Endothelial cell (in vitro differentiated cells): ENCODE data around the gene MTMR10. TPM values are rescaled to one million over a fixed set of nuclear protein-coding genes. Genes with fewer than 3 reads are reported as not detected.

Source experiments
- DNase-seq: peaks from one replicate; pipeline ENCODE4 v3.0.0; 2021; ENCODE audit warnings: low spot score
- H3K27ac Mint-ChIP-seq: one replicate; pipeline ENCODE4 v1.8.0; 2021; ENCODE audit warnings: mixed read lengths, inconsistent platforms; ENCODE audit not compliant: unreplicated experiment
- H3K27me3 Mint-ChIP-seq: one replicate; pipeline ENCODE4 v1.8.0; 2021; ENCODE audit warnings: mild to moderate bottlenecking, moderate library complexity, mixed read lengths, inconsistent platforms; ENCODE audit not compliant: unreplicated experiment
- H3K36me3 Mint-ChIP-seq: one replicate; pipeline ENCODE4 v1.8.0; 2021; ENCODE audit warnings: mild to moderate bottlenecking, low read depth, mixed read lengths, inconsistent platforms; ENCODE audit not compliant: unreplicated experiment
- H3K4me1 Mint-ChIP-seq: one replicate; pipeline ENCODE4 v1.8.0; 2021; ENCODE audit warnings: mild to moderate bottlenecking, mixed read lengths, inconsistent platforms; ENCODE audit not compliant: unreplicated experiment
- H3K4me3 Mint-ChIP-seq: one replicate; pipeline ENCODE4 v1.8.0; 2021; ENCODE audit warnings: mild to moderate bottlenecking, mixed read lengths, inconsistent platforms; ENCODE audit not compliant: unreplicated experiment
- H3K9me3 Mint-ChIP-seq: one replicate; pipeline ENCODE4 v1.8.0; 2021; ENCODE audit warnings: mixed read lengths, inconsistent platforms; ENCODE audit not compliant: unreplicated experiment
- total RNA-seq: library from RNA; stranded (reverse); fragmentation: NEBNext Ultra II Directional; extraction: Animal tissue kit (Norgen Biotek cat#: 25700); gene quantifications from one replicate; pipeline ENCODE4 v1.2.1, GENCODE V29; 2021; ENCODE audit not compliant: unreplicated experiment
- TF ChIP-seq, protein P1 (sequence below): fragments of 200-600 bp; sonication (generic); IDR thresholded peaks from one replicate; pipeline ENCODE4 v1.5.0; 2021; ENCODE audit warnings: antibody characterized with exemption; ENCODE audit not compliant: unreplicated experiment

MTMR10 gene
- total RNA-seq, 1 donor from 2014 or later = 15.1 TPM

DNA sequence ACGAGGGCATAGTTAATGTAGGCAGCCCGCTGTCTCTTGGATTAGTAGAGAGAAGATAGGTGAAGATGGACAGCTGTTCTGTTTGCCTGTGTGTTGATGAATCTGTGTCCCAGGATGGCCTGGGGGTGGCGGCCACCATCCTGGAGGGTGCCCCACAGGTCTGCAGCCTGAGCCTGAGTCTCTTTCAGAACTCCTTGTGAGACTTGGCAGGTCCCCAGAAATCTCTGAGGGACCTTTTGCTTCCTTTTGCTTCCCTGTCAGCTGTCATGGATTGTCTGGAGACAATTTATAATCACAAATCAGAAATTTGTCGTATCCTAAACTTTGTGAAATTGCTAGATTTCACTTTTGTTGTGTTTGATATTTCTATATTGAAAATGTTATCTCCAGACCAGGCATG, 70.3 kb downstream of the MTMR10 start:
- no peak overlapping the region for H3K4me3 Mint-ChIP-seq
- H3K36me3 Mint-ChIP-seq = peaks cover 14% of the 10 kb centered on the region
- H3K9me3 Mint-ChIP-seq = no peaks in the 10 kb centered on the region
- H3K27me3 Mint-ChIP-seq = peaks cover 2% of the 10 kb centered on the region
- no peak for DNase-seq
- H3K27ac Mint-ChIP-seq = no peak overlapping the region
- TF ChIP-seq, protein P1, sequence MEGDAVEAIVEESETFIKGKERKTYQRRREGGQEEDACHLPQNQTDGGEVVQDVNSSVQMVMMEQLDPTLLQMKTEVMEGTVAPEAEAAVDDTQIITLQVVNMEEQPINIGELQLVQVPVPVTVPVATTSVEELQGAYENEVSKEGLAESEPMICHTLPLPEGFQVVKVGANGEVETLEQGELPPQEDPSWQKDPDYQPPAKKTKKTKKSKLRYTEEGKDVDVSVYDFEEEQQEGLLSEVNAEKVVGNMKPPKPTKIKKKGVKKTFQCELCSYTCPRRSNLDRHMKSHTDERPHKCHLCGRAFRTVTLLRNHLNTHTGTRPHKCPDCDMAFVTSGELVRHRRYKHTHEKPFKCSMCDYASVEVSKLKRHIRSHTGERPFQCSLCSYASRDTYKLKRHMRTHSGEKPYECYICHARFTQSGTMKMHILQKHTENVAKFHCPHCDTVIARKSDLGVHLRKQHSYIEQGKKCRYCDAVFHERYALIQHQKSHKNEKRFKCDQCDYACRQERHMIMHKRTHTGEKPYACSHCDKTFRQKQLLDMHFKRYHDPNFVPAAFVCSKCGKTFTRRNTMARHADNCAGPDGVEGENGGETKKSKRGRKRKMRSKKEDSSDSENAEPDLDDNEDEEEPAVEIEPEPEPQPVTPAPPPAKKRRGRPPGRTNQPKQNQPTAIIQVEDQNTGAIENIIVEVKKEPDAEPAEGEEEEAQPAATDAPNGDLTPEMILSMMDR = no peak
- H3K4me1 Mint-ChIP-seq = peaks cover 15% of the 10 kb centered on the region

DNA sequence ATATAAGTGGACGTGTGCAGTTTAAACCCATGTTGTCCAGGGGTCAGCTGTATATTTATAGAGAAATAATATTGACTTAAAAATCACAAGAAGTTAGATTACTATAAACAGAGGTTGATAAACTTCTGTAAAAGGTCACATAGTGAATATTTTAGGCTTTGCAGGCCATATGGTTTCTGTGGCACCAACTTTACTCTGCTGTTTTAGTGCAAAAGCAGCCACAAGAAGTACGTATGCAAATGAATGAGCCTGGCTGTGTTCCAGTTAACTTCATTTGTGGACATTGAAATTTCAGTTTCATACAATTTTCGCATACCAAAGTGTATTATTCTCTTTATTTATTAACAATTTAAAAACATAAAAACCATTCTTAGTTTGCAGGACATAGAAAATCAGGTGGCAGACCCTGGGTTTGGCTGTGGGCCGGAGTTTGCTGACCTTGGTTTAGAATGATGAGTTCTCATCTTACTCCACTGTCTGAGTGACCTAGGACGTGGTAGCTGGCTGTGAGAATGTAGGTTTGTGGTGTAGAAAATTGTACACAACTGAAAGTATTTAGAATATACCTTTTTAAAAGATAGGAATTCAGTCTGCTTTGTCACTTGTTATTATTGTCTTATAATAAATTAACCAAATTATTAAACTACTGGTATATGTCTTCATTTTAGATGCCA, 71.4 kb downstream of the MTMR10 start:
- no peak for DNase-seq
- peaks cover 13% of the 10 kb centered on the region for H3K36me3 Mint-ChIP-seq
- no peaks in the 10 kb centered on the region for H3K9me3 Mint-ChIP-seq
- no peak overlapping the region for H3K27ac Mint-ChIP-seq
- H3K4me3 Mint-ChIP-seq = no peak overlapping the region
- peaks cover 15% of the 10 kb centered on the region for H3K4me1 Mint-ChIP-seq
- peaks cover 2% of the 10 kb centered on the region for H3K27me3 Mint-ChIP-seq
- TF ChIP-seq, protein P1 = no peak

DNA sequence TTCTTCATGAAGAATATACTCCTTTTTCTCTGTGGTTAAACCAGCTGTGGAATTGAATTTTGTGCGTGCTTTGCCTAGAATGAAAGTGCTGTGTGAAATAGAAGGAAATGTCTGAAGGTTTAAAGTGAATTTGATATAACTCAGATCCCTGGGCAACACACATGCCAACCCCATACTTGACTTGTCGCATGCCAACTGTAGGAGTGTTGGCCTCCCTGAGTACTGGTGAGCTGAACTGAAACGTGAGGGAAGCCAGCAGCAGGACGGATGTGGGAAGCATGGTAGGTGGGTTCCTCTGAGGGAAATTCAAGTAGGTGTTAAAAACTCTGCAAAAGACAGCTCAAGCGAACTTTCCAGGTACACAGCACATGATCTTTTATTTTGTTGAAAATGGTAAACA, 73.1 kb downstream of the MTMR10 start:
- no peak for DNase-seq
- Mint-ChIP-seq H3K4me1 (peaks cover 11% of the 10 kb centered on the region), H3K9me3 (no peaks in the 10 kb centered on the region), H3K27ac (no peak overlapping the region), H3K4me3 (no peak overlapping the region), H3K36me3 (peaks cover 8% of the 10 kb centered on the region), H3K27me3 (peaks cover 2% of the 10 kb centered on the region)
- TF ChIP-seq, protein P1 = no peak

DNA sequence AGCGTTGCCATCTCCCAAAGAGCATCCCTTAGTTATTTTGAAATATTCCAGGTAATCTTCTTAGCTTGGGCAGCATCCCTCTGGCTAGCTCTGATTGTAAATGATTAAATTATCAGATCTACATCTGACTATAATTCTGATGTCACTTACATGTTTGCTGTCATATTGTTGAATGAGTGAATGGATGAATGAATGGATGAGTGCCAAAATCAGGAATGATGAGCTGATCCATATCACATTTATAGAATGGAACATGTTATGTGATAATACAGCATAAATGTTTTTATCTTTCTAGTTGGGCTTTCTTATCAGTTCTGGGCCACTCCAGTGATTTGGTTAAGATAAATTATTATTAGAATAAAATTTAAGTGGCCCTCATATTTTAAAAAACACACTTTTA, 73.8 kb downstream of the MTMR10 start:
- no peak for DNase-seq
- peaks cover 7% of the 10 kb centered on the region for H3K4me1 Mint-ChIP-seq
- no peak overlapping the region for H3K4me3 Mint-ChIP-seq
- no peak overlapping the region for H3K27ac Mint-ChIP-seq
- H3K36me3 Mint-ChIP-seq = peaks cover 8% of the 10 kb centered on the region
- TF ChIP-seq, protein P1 = no peak
- peaks cover 2% of the 10 kb centered on the region for H3K27me3 Mint-ChIP-seq
- H3K9me3 Mint-ChIP-seq = no peaks in the 10 kb centered on the region

DNA sequence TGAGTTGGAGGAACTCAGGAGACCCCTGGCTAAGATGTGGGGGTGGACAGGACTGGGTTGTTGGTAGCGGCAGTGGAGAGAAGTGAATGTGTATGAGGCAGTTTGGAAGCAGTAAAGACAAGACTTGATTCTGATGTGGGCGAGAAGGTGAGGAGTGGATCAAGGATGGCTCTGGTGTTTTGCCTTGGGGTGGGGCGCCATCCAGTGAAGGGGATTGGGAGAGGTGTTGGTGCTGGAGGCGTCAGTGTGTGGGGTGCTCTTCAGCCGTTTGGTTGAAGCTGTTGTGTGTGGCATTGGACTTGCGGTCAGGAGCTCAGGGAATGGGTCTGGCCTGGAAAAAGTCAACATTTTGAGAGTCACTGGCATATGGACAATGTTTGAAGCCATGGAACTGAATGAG, 74.4 kb downstream of the MTMR10 start:
- no peak overlapping the region for H3K4me3 Mint-ChIP-seq
- TF ChIP-seq, protein P1 = no peak
- no peaks in the 10 kb centered on the region for H3K9me3 Mint-ChIP-seq
- DNase-seq = no peak
- no peak overlapping the region for H3K27ac Mint-ChIP-seq
- peaks cover 8% of the 10 kb centered on the region for H3K36me3 Mint-ChIP-seq
- peaks cover under 1% of the 10 kb centered on the region for H3K4me1 Mint-ChIP-seq
- peaks cover 2% of the 10 kb centered on the region for H3K27me3 Mint-ChIP-seq
